ENCODE measurements around the gene TGFB2. TPM values are rescaled to one million over a fixed set of nuclear protein-coding genes. Genes with fewer than 3 reads are reported as not detected.

TGFB2 gene
- total RNA-seq, 1 donor from 2014 or later = not detected

- intact Hi-C loops (cut with micrococcal nuclease) = no loop called here
- no peak overlapping the region for H3K27ac Mint-ChIP-seq
- peaks cover 4% of the 10 kb centered on the region for H3K4me1 Mint-ChIP-seq (ENCODE audit: low read depth)
- no peaks in the 10 kb centered on the region for H3K36me3 Mint-ChIP-seq (ENCODE audit: low read depth)
- no peak overlapping the region for H3K4me3 Mint-ChIP-seq (ENCODE audit: low read depth)
- no peaks in the 10 kb centered on the region for H3K9me3 Mint-ChIP-seq
- H3K27me3 Mint-ChIP-seq (ENCODE audit: low read depth) = no peaks in the 10 kb centered on the region
- no peak for DNase-seq (ENCODE audit: low spot score)
Measured at GRCh38 chr1:218488986-218489385, 143.8 kb downstream of the TGFB2 start.

- H3K4me3 Mint-ChIP-seq (ENCODE audit: low read depth) = no peak overlapping the region
- intact Hi-C loops (cut with micrococcal nuclease) = no loop called here
- H3K4me1 Mint-ChIP-seq (ENCODE audit: low read depth) = peaks cover 4% of the 10 kb centered on the region
Measured at GRCh38 chr1:218490406-218490922, 145.3 kb downstream of the TGFB2 start.

GRCh38 chr1:218492874-218493273, 147.7 kb downstream of the TGFB2 start:
- no peak for DNase-seq (ENCODE audit: low spot score)
- Mint-ChIP-seq H3K9me3 (no peaks in the 10 kb centered on the region), H3K27ac (no peak overlapping the region), H3K4me3 (ENCODE audit: low read depth) (no peak overlapping the region), H3K27me3 (ENCODE audit: low read depth) (no peaks in the 10 kb centered on the region), H3K4me1 (ENCODE audit: low read depth) (peaks cover 4% of the 10 kb centered on the region), H3K36me3 (ENCODE audit: low read depth) (no peaks in the 10 kb centered on the region)
- intact Hi-C loops (cut with micrococcal nuclease) = no loop called here

More at GRCh38 chr1:218490406-218490922, 145.3 kb downstream of the TGFB2 start:
- no peaks in the 10 kb centered on the region for H3K27me3 Mint-ChIP-seq (ENCODE audit: low read depth)
- H3K9me3 Mint-ChIP-seq = no peaks in the 10 kb centered on the region
- no peak overlapping the region for H3K27ac Mint-ChIP-seq
- no peaks in the 10 kb centered on the region for H3K36me3 Mint-ChIP-seq (ENCODE audit: low read depth)
- DNase-seq (ENCODE audit: low spot score) = no peak

GRCh38 chr1:218493986-218494385, 148.8 kb downstream of the TGFB2 start:
- no peak overlapping the region for H3K4me3 Mint-ChIP-seq (ENCODE audit: low read depth)
- no peaks in the 10 kb centered on the region for H3K9me3 Mint-ChIP-seq
- H3K4me1 Mint-ChIP-seq (ENCODE audit: low read depth) = peaks cover 4% of the 10 kb centered on the region

More at GRCh38 chr1:218493986-218494385, 148.8 kb downstream of the TGFB2 start:
- intact Hi-C loops (cut with micrococcal nuclease) = no loop called here
- no peak for DNase-seq (ENCODE audit: low spot score)
- H3K36me3 Mint-ChIP-seq (ENCODE audit: low read depth) = no peaks in the 10 kb centered on the region
- H3K27me3 Mint-ChIP-seq (ENCODE audit: low read depth) = peaks cover 3% of the 10 kb centered on the region
- no peak overlapping the region for H3K27ac Mint-ChIP-seq

Other genes starting within 250 kb of the TGFB2 start
- 32.9 and 34.6 TPM in 2 replicates for gene RRP15, start 60.0 kb upstream of the TGFB2 start, total RNA-seq